ENCODE measurements around the gene THSD7A. TPM values are rescaled to one million over a fixed set of nuclear protein-coding genes. Genes with fewer than 3 reads are reported as not detected.

THSD7A gene
- total RNA-seq, 1 donor from 2014 or later, result 14.3 TPM

DNA sequence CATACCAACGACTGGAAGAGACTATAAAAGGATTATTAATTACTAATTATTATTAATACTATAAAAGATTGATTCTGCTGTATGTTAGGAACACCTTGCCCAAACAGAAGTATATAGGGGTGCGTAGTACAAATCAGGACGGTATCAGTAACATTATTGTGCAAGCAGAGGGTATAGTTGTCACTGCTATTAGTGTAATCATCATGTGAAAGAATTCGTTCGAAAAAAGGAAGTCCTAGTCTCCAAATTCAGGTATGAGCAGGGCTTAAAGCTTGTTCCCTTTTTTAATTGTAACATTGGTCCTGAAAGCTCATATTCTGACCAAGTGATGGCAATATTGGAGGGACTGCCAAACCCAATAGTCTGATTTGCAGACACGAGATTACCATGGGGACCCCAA is 81.8 kb downstream of the THSD7A start:
- Mint-ChIP-seq H3K27ac (no peak overlapping the region), H3K36me3 (no peaks in the 10 kb centered on the region), H3K4me1 (ENCODE audit: unreplicated experiment) (no peaks in the 10 kb centered on the region), H3K9me3 (no peaks in the 10 kb centered on the region), H3K4me3 (no peak overlapping the region), H3K27me3 (no peaks in the 10 kb centered on the region)
- TF ChIP-seq, protein P1, sequence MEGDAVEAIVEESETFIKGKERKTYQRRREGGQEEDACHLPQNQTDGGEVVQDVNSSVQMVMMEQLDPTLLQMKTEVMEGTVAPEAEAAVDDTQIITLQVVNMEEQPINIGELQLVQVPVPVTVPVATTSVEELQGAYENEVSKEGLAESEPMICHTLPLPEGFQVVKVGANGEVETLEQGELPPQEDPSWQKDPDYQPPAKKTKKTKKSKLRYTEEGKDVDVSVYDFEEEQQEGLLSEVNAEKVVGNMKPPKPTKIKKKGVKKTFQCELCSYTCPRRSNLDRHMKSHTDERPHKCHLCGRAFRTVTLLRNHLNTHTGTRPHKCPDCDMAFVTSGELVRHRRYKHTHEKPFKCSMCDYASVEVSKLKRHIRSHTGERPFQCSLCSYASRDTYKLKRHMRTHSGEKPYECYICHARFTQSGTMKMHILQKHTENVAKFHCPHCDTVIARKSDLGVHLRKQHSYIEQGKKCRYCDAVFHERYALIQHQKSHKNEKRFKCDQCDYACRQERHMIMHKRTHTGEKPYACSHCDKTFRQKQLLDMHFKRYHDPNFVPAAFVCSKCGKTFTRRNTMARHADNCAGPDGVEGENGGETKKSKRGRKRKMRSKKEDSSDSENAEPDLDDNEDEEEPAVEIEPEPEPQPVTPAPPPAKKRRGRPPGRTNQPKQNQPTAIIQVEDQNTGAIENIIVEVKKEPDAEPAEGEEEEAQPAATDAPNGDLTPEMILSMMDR (conservative IDR thresholded peaks at IDR 0.05), result no peak
- DNase-seq (ENCODE audit: extremely low spot score, unreplicated experiment), result no peak

DNA sequence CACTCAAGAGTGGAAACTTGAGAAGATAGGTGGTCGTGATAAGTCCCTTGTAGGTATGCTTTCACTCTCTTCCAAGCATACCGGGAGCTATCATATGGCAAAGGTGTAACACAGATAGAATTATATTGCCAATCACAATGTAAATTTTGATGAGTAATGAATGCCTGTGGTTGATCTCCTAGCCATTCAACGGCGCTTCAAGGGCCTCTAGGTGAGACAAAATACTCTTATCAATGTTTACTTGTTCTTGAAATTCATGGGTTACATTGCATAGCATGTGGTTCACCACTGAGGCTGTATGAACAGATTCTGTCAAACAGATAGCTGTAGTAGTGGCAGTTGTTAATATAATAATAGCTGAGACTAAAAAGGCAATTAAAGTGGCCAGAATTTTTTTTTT is 82.4 kb downstream of the THSD7A start:
- Mint-ChIP-seq H3K27me3 (no peaks in the 10 kb centered on the region), H3K27ac (no peak overlapping the region), H3K36me3 (no peaks in the 10 kb centered on the region), H3K4me1 (ENCODE audit: unreplicated experiment) (no peaks in the 10 kb centered on the region), H3K9me3 (no peaks in the 10 kb centered on the region), H3K4me3 (no peak overlapping the region)
- TF ChIP-seq, protein P1 (conservative IDR thresholded peaks at IDR 0.05), result no peak
- DNase-seq (ENCODE audit: extremely low spot score, unreplicated experiment), result no peak

DNA sequence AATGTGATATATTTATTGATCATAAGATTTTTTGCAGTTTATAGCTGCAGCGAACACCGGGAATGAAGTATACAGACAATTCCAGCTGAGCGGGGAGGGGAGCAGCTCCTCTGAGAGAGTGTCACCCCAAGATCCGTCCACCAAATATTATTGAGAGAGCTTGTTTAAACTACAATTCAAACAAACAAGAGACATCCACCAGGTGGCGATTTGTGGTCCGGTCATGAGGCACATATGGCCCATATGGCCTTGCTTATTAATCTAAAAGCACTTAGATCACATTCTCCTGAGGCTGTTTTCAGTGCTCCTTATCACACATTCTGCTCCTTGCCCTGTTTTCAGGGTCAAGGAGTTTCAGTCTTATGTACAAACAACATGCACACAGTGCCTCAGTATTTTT is 83.1 kb downstream of the THSD7A start:
- TF ChIP-seq, protein P1 (conservative IDR thresholded peaks at IDR 0.05), result peak; percentile 32
- no peak for DNase-seq (ENCODE audit: extremely low spot score, unreplicated experiment)
- no peak overlapping the region for H3K27ac Mint-ChIP-seq
- H3K4me3 Mint-ChIP-seq, result no peak overlapping the region
- H3K27me3 Mint-ChIP-seq, result no peaks in the 10 kb centered on the region
- H3K36me3 Mint-ChIP-seq, result no peaks in the 10 kb centered on the region
- no peaks in the 10 kb centered on the region for H3K9me3 Mint-ChIP-seq
- no peaks in the 10 kb centered on the region for H3K4me1 Mint-ChIP-seq (ENCODE audit: unreplicated experiment)

DNA sequence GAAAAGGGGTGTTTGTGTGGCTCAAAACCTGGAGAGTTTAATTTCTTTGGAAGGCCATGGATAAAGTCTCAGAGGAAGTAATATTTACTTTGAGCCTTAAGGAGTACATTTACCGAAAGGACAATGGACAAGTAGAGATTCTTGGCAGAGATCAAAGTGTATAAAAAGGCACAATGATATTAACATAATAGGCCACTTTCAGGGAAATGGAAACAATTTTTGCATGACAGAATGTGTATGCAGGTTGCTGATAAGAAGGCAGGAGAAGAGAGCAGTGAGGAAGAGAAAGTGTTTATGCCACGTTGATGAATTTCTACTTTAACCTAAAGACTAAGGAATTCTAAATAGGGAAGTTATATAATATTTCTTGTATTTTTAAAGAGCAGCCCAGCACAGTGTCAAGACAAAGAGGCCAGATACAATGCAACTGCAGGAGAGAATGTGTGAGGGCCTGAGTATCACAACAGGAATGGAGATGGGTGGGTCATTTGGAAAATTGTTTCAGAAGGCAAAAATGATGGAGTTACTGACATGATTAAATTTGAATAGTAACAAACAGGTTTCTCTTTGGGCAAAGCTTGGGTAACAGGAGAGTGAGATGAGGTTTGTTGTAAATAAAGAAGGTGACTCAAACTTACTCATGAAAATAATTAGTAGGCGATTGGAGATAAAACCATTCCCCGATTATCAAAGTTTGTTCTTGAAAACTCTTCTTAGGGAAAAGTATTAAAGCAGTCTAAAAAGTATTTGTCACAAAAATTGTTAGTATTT is 84.1 kb downstream of the THSD7A start:
- H3K9me3 Mint-ChIP-seq, result no peaks in the 10 kb centered on the region

DNA sequence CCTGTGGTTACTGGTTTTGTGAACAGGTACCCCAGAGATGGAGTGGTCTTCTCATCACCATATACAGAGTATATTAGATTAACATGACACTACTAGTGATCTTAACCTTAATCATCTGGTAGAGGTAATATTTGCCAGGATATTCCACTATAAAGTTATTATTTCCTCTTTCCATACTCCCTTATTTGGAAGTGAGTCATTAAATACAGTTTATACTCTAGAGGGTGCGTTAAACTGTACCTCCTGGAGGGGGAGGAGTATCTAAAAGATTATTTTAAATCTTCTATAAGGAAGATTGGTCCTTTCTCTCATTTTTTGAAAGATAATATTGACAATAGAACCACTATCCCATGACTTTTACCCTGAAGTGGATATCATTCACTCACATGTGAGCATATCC is 85.4 kb downstream of the THSD7A start:
- Mint-ChIP-seq H3K4me3 (no peak overlapping the region), H3K36me3 (no peaks in the 10 kb centered on the region), H3K9me3 (no peaks in the 10 kb centered on the region), H3K4me1 (ENCODE audit: unreplicated experiment) (peaks cover 12% of the 10 kb centered on the region), H3K27ac (no peak overlapping the region), H3K27me3 (no peaks in the 10 kb centered on the region)
- no peak for DNase-seq (ENCODE audit: extremely low spot score, unreplicated experiment)
- TF ChIP-seq, protein P1 (conservative IDR thresholded peaks at IDR 0.05), result no peak

More for the DNA sequence above, 84.1 kb downstream of the THSD7A start:
- no peak overlapping the region for H3K4me3 Mint-ChIP-seq
- H3K36me3 Mint-ChIP-seq, result no peaks in the 10 kb centered on the region
- no peak for DNase-seq (ENCODE audit: extremely low spot score, unreplicated experiment)
- TF ChIP-seq, protein P1 (conservative IDR thresholded peaks at IDR 0.05), result no peak
- no peaks in the 10 kb centered on the region for H3K27me3 Mint-ChIP-seq
- H3K27ac Mint-ChIP-seq, result no peak overlapping the region
- peaks cover 4% of the 10 kb centered on the region for H3K4me1 Mint-ChIP-seq (ENCODE audit: unreplicated experiment)

Measured in type B pancreatic cell (in vitro differentiated cells).